ENCODE data around the gene TNFAIP2. TPM values are rescaled to one million over a fixed set of nuclear protein-coding genes. Genes with fewer than 3 reads are reported as not detected.

TNFAIP2 gene
- total RNA-seq, 1 donor from 2014 or later: 21.9 TPM

- Histone ChIP-seq H3K27me3 (ENCODE audit: control insufficient read depth in 3 of 3, insufficient read depth in 3 of 3, low read length in 3 of 3) (no peaks in the 10 kb centered on the region), H3K4me1 (ENCODE audit: control insufficient read depth in 3 of 3, insufficient read depth in 3 of 3, low read length in 3 of 3) (peaks cover 48 to 56% (median 55%) of the 10 kb centered on the region in 3 donors)
These were observed 5.5 kb downstream of the TNFAIP2 start for GRCh38 chr14:103128631-103129300.

GRCh38 chr14:103129301-103130016 lies 6.2 kb downstream of the TNFAIP2 start:
- H3K9ac ChIP-seq (ENCODE audit: low read depth in 1 of 3, low read length in 3 of 3): no peak overlapping the region
- peaks cover 34 to 41% (median 40%) of the 10 kb centered on the region in 3 donors for H3K36me3 ChIP-seq (ENCODE audit: control insufficient read depth in 3 of 3, insufficient read depth in 3 of 3, low read length in 3 of 3)
- H3K9me3 ChIP-seq (ENCODE audit: control insufficient read depth in 3 of 3, low read length in 3 of 3): no peaks in the 10 kb centered on the region
- H3K27ac ChIP-seq (ENCODE audit: low read depth, low read length): no peak overlapping the region
- H3K4me3 ChIP-seq (ENCODE audit: low read length in 3 of 3): no peak overlapping the region
- H3K27me3 ChIP-seq (ENCODE audit: control insufficient read depth in 3 of 3, insufficient read depth in 3 of 3, low read length in 3 of 3): no peaks in the 10 kb centered on the region
- peaks cover 41 to 49% (median 49%) of the 10 kb centered on the region in 3 donors for H3K4me1 ChIP-seq (ENCODE audit: control insufficient read depth in 3 of 3, insufficient read depth in 3 of 3, low read length in 3 of 3)

More at GRCh38 chr14:103128631-103129300, 5.5 kb downstream of the TNFAIP2 start:
- no peak overlapping the region for H3K9ac ChIP-seq (ENCODE audit: low read depth in 1 of 3, low read length in 3 of 3)
- H3K4me3 ChIP-seq (ENCODE audit: low read length in 3 of 3): no peak overlapping the region
- H3K27ac ChIP-seq (ENCODE audit: low read depth, low read length): no peak overlapping the region
- no peaks in the 10 kb centered on the region for H3K9me3 ChIP-seq (ENCODE audit: control insufficient read depth in 3 of 3, low read length in 3 of 3)
- H3K36me3 ChIP-seq (ENCODE audit: control insufficient read depth in 3 of 3, insufficient read depth in 3 of 3, low read length in 3 of 3): peaks cover 30 to 38% (median 35%) of the 10 kb centered on the region in 3 donors

- H3K36me3 ChIP-seq (ENCODE audit: control insufficient read depth in 3 of 3, insufficient read depth in 3 of 3, low read length in 3 of 3): peaks cover 36 to 46% (median 44%) of the 10 kb centered on the region in 3 donors
- H3K27me3 ChIP-seq (ENCODE audit: control insufficient read depth in 3 of 3, insufficient read depth in 3 of 3, low read length in 3 of 3): no peaks in the 10 kb centered on the region
- no peak overlapping the region for H3K27ac ChIP-seq (ENCODE audit: low read depth, low read length)
- H3K9ac ChIP-seq (ENCODE audit: low read depth in 1 of 3, low read length in 3 of 3): no peak overlapping the region
- no peaks in the 10 kb centered on the region for H3K9me3 ChIP-seq (ENCODE audit: control insufficient read depth in 3 of 3, low read length in 3 of 3)
- peaks cover 34 to 42% (median 41%) of the 10 kb centered on the region in 3 donors for H3K4me1 ChIP-seq (ENCODE audit: control insufficient read depth in 3 of 3, insufficient read depth in 3 of 3, low read length in 3 of 3)
- no peak overlapping the region for H3K4me3 ChIP-seq (ENCODE audit: low read length in 3 of 3)
These were observed 6.9 kb downstream of the TNFAIP2 start for GRCh38 chr14:103130017-103130764.

- Histone ChIP-seq H3K27me3 (ENCODE audit: control insufficient read depth in 3 of 3, insufficient read depth in 3 of 3, low read length in 3 of 3) (no peaks in the 10 kb centered on the region), H3K9ac (ENCODE audit: low read depth in 1 of 3, low read length in 3 of 3) (no peak overlapping the region), H3K36me3 (ENCODE audit: control insufficient read depth in 3 of 3, insufficient read depth in 3 of 3, low read length in 3 of 3) (peaks cover 44 to 51% (median 50%) of the 10 kb centered on the region in 3 donors), H3K27ac (ENCODE audit: low read depth, low read length) (no peak overlapping the region), H3K4me1 (ENCODE audit: control insufficient read depth in 3 of 3, insufficient read depth in 3 of 3, low read length in 3 of 3) (peaks cover 26 to 34% (median 34%) of the 10 kb centered on the region in 3 donors), H3K4me3 (ENCODE audit: low read length in 3 of 3) (no peak overlapping the region), H3K9me3 (ENCODE audit: control insufficient read depth in 3 of 3, low read length in 3 of 3) (no peaks in the 10 kb centered on the region)
These were observed 7.7 kb downstream of the TNFAIP2 start for GRCh38 chr14:103130965-103131364.

GRCh38 chr14:103131580-103131979 lies 8.3 kb downstream of the TNFAIP2 start:
- peaks cover 44 to 52% (median 50%) of the 10 kb centered on the region in 3 donors for H3K36me3 ChIP-seq (ENCODE audit: control insufficient read depth in 3 of 3, insufficient read depth in 3 of 3, low read length in 3 of 3)
- no peaks in the 10 kb centered on the region for H3K27me3 ChIP-seq (ENCODE audit: control insufficient read depth in 3 of 3, insufficient read depth in 3 of 3, low read length in 3 of 3)
- H3K9ac ChIP-seq (ENCODE audit: low read depth in 1 of 3, low read length in 3 of 3): no peak overlapping the region
- H3K4me3 ChIP-seq (ENCODE audit: low read length in 3 of 3): no peak overlapping the region
- peaks cover 20 to 33% (median 31%) of the 10 kb centered on the region in 3 donors for H3K4me1 ChIP-seq (ENCODE audit: control insufficient read depth in 3 of 3, insufficient read depth in 3 of 3, low read length in 3 of 3)
- H3K9me3 ChIP-seq (ENCODE audit: control insufficient read depth in 3 of 3, low read length in 3 of 3): no peaks in the 10 kb centered on the region
- no peak overlapping the region for H3K27ac ChIP-seq (ENCODE audit: low read depth, low read length)

GRCh38 chr14:103132381-103133209 lies 9.3 kb downstream of the TNFAIP2 start:
- H3K4me1 ChIP-seq (ENCODE audit: control insufficient read depth in 3 of 3, insufficient read depth in 3 of 3, low read length in 3 of 3): peaks cover 14 to 33% (median 30%) of the 10 kb centered on the region in 3 donors
- peaks cover 44 to 52% (median 50%) of the 10 kb centered on the region in 3 donors for H3K36me3 ChIP-seq (ENCODE audit: control insufficient read depth in 3 of 3, insufficient read depth in 3 of 3, low read length in 3 of 3)
- H3K27me3 ChIP-seq (ENCODE audit: control insufficient read depth in 3 of 3, insufficient read depth in 3 of 3, low read length in 3 of 3): no peaks in the 10 kb centered on the region
- H3K9ac ChIP-seq (ENCODE audit: low read depth in 1 of 3, low read length in 3 of 3): no peak overlapping the region
- no peaks in the 10 kb centered on the region for H3K9me3 ChIP-seq (ENCODE audit: control insufficient read depth in 3 of 3, low read length in 3 of 3)
- H3K4me3 ChIP-seq (ENCODE audit: low read length in 3 of 3): no peak overlapping the region
- H3K27ac ChIP-seq (ENCODE audit: low read depth, low read length): no peak overlapping the region

- Histone ChIP-seq H3K4me1 (ENCODE audit: control insufficient read depth in 3 of 3, insufficient read depth in 3 of 3, low read length in 3 of 3) (peaks cover 5 to 28% (median 21%) of the 10 kb centered on the region in 3 donors), H3K27ac (ENCODE audit: low read depth, low read length) (no peak overlapping the region), H3K36me3 (ENCODE audit: control insufficient read depth in 3 of 3, insufficient read depth in 3 of 3, low read length in 3 of 3) (peaks cover 41 to 49% (median 48%) of the 10 kb centered on the region in 3 donors)
These were observed 10.2 kb downstream of the TNFAIP2 start for GRCh38 chr14:103133210-103134140.

GRCh38 chr14:103134405-103134804 lies 11.1 kb downstream of the TNFAIP2 start:
- Histone ChIP-seq H3K9ac (ENCODE audit: low read depth in 1 of 3, low read length in 3 of 3) (no peak overlapping the region), H3K9me3 (ENCODE audit: control insufficient read depth in 3 of 3, low read length in 3 of 3) (no peaks in the 10 kb centered on the region), H3K27me3 (ENCODE audit: control insufficient read depth in 3 of 3, insufficient read depth in 3 of 3, low read length in 3 of 3) (no peaks in the 10 kb centered on the region), H3K4me3 (ENCODE audit: low read length in 3 of 3) (no peak overlapping the region), H3K36me3 (ENCODE audit: control insufficient read depth in 3 of 3, insufficient read depth in 3 of 3, low read length in 3 of 3) (peaks cover 41 to 49% (median 46%) of the 10 kb centered on the region in 3 donors), H3K27ac (ENCODE audit: low read depth, low read length) (no peak overlapping the region), H3K4me1 (ENCODE audit: control insufficient read depth in 3 of 3, insufficient read depth in 3 of 3, low read length in 3 of 3) (peaks cover 0 to 24% (median 15%) of the 10 kb centered on the region in 3 donors)

More at GRCh38 chr14:103133210-103134140, 10.2 kb downstream of the TNFAIP2 start:
- Histone ChIP-seq H3K27me3 (ENCODE audit: control insufficient read depth in 3 of 3, insufficient read depth in 3 of 3, low read length in 3 of 3) (no peaks in the 10 kb centered on the region), H3K9me3 (ENCODE audit: control insufficient read depth in 3 of 3, low read length in 3 of 3) (no peaks in the 10 kb centered on the region), H3K4me3 (ENCODE audit: low read length in 3 of 3) (no peak overlapping the region), H3K9ac (ENCODE audit: low read depth in 1 of 3, low read length in 3 of 3) (no peak overlapping the region)
